Measurements from ENCODE around the gene GPR137. TPM values are rescaled to one million over a fixed set of nuclear protein-coding genes. Genes with fewer than 3 reads are reported as not detected.
A peak's percentile ranks its signal among the peaks of the same experiment; 100 is the strongest.

Gene GPR137
- total and polyA plus RNA-seq, 9 of the 15 experiments (the other 6 are each of a cell fraction or from before 2014, with no cell fraction given), result 0.32 to 26.7 (median 10.7) TPM

DNA sequence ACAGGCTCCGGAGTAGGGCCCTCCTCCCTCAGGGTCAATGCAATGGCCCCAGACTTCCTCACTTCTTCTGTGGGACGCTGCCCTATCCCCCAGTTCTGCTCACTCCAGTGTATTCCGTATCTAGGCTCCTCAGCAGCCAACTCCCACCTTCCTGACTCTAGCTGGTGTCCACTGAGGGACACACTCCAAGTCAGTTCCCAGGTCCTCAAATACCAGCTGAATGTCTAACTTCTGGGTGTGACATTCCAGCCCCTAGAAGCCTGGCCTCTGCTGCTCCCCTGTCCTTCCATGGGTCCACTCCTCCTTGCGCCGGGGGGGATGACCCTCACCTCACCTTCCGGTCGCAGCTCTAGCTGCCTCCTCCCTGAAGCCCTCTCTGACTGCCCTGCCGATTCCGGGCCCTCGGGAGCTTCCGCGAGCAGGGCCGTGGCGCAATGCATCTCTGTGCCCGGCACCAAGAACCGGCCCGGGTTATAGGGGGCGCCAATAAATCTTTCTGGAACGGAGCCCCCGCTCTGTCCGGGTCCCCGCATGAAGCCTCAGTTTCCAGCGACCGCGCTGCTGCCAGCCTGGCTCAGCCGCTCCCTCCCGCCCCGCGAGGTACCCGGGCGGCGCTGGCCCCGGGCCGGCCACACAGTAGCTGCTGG lies 16.6 kb upstream of the GPR137 start (continued):
- TF ChIP-seq NR2C1 (IDR thresholded peaks at IDR 0.05), result no peak
- TF ChIP-seq NR2C1 (tag; IDR thresholded peaks at IDR 0.05), result peak; percentile 70
- peak; percentile 99 for TF ChIP-seq ZNF436 (CRISPR knock-in tag; IDR thresholded peaks at IDR 0.05)
- TF ChIP-seq, protein P1, sequence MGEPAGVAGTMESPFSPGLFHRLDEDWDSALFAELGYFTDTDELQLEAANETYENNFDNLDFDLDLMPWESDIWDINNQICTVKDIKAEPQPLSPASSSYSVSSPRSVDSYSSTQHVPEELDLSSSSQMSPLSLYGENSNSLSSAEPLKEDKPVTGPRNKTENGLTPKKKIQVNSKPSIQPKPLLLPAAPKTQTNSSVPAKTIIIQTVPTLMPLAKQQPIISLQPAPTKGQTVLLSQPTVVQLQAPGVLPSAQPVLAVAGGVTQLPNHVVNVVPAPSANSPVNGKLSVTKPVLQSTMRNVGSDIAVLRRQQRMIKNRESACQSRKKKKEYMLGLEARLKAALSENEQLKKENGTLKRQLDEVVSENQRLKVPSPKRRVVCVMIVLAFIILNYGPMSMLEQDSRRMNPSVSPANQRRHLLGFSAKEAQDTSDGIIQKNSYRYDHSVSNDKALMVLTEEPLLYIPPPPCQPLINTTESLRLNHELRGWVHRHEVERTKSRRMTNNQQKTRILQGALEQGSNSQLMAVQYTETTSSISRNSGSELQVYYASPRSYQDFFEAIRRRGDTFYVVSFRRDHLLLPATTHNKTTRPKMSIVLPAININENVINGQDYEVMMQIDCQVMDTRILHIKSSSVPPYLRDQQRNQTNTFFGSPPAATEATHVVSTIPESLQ (CRISPR knock-in tag; IDR thresholded peaks at IDR 0.05), result no peak
- TF ChIP-seq FOXA1 (IDR thresholded peaks at IDR 0.05; ENCODE audit: borderline replicate concordance), result no peak
- no peak for TF ChIP-seq KLF1 (tag; IDR thresholded peaks at IDR 0.05)
- no peak for TF ChIP-seq ZNF121 (CRISPR knock-in tag; conservative IDR thresholded peaks at IDR 0.05)
- TF ChIP-seq, protein P2, sequence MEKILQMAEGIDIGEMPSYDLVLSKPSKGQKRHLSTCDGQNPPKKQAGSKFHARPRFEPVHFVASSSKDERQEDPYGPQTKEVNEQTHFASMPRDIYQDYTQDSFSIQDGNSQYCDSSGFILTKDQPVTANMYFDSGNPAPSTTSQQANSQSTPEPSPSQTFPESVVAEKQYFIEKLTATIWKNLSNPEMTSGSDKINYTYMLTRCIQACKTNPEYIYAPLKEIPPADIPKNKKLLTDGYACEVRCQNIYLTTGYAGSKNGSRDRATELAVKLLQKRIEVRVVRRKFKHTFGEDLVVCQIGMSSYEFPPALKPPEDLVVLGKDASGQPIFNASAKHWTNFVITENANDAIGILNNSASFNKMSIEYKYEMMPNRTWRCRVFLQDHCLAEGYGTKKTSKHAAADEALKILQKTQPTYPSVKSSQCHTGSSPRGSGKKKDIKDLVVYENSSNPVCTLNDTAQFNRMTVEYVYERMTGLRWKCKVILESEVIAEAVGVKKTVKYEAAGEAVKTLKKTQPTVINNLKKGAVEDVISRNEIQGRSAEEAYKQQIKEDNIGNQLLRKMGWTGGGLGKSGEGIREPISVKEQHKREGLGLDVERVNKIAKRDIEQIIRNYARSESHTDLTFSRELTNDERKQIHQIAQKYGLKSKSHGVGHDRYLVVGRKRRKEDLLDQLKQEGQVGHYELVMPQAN (IDR thresholded peaks at IDR 0.05; ENCODE audit: borderline replicate concordance), result peak; percentile 44; the same call in 1 of the 2 replicates
- no peak for TF ChIP-seq NELFE (IDR thresholded peaks at IDR 0.05; ENCODE audit: insufficient read depth, insufficient read length)
- TF ChIP-seq SMC3 (conservative IDR thresholded peaks at IDR 0.05; ENCODE audit: insufficient read depth, low read depth, low read length), result 0 out of 2 replicates have a peak, but pooled peaks have one; percentile 1
- TF ChIP-seq, protein P3, sequence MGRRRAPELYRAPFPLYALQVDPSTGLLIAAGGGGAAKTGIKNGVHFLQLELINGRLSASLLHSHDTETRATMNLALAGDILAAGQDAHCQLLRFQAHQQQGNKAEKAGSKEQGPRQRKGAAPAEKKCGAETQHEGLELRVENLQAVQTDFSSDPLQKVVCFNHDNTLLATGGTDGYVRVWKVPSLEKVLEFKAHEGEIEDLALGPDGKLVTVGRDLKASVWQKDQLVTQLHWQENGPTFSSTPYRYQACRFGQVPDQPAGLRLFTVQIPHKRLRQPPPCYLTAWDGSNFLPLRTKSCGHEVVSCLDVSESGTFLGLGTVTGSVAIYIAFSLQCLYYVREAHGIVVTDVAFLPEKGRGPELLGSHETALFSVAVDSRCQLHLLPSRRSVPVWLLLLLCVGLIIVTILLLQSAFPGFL (CRISPR knock-in tag; IDR thresholded peaks at IDR 0.05), result 0 out of 2 replicates have a peak, but pooled peaks have one; percentile 1
- TF ChIP-seq PTBP1 (IDR thresholded peaks at IDR 0.05; ENCODE audit: low read depth, low read length), result peak; percentile 89
- no peak for TF ChIP-seq HDAC6 (IDR thresholded peaks at IDR 0.05; ENCODE audit: low read depth, low read length)
- no peak for TF ChIP-seq NCOA2 (IDR thresholded peaks at IDR 0.05; ENCODE audit: partially characterized antibody in 2 of 2)
- no peak for TF ChIP-seq SNIP1 (IDR thresholded peaks at IDR 0.05; ENCODE audit: low read depth)
- no peak for TF ChIP-seq HNRNPLL (IDR thresholded peaks at IDR 0.05; ENCODE audit: low read depth, low read length, poor library complexity, severe bottlenecking)
- peak; percentile 100 for TF ChIP-seq ZFP36 (IDR thresholded peaks at IDR 0.05; ENCODE audit: low read depth, low read length, partially characterized antibody)
- TF ChIP-seq NCOA4 (IDR thresholded peaks at IDR 0.05; ENCODE audit: partially characterized antibody), result no peak
- TF ChIP-seq TCF7 (IDR thresholded peaks at IDR 0.05; ENCODE audit: borderline replicate concordance), result no peak
- peak; percentile 9; the same call in 1 of the 2 replicates for TF ChIP-seq PHF8 (IDR thresholded peaks at IDR 0.05; ENCODE audit: borderline replicate concordance, low read length)
- TF ChIP-seq, protein P4, sequence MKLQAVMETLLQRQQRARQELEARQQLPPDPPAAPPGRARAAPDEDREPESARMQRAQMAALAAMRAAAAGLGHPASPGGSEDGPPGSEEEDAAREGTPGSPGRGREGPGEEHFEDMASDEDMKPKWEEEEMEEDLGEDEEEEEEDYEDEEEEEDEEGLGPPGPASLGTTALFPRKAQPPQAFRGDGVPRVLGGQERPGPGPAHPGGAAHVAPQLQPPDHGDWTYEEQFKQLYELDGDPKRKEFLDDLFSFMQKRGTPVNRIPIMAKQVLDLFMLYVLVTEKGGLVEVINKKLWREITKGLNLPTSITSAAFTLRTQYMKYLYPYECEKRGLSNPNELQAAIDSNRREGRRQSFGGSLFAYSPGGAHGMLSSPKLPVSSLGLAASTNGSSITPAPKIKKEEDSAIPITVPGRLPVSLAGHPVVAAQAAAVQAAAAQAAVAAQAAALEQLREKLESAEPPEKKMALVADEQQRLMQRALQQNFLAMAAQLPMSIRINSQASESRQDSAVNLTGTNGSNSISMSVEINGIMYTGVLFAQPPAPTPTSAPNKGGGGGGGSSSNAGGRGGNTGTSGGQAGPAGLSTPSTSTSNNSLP (IDR thresholded peaks at IDR 0.05; ENCODE audit: borderline replicate concordance, low read depth, low read length), result no peak
- TF ChIP-seq ADNP (tag; IDR thresholded peaks at IDR 0.05), result peak; percentile 54; the same call in 1 of the 2 replicates
